Endothelial cell of umbilical vein (primary cell): ENCODE measurements around the gene VPS37C.

ENCODE experiments used
- EZH2 ChIP-seq: IDR thresholded peaks from 2 replicates; pipeline ENCODE4 v1.6.1; 2012; ENCODE audit warnings: borderline replicate concordance, low read depth, mild to moderate bottlenecking, moderate library complexity, low read length, inconsistent platforms; ENCODE audit not compliant: severe bottlenecking
- FOS ChIP-seq: IDR thresholded peaks from 2 replicates; pipeline ENCODE4 v1.6.1; 2011; ENCODE audit warnings: mild to moderate bottlenecking, low read length, moderate library complexity, borderline replicate concordance; ENCODE audit not compliant: insufficient read depth
- GATA2 ChIP-seq: IDR thresholded peaks from 2 replicates; pipeline ENCODE4 v1.7.0; 2011; ENCODE audit warnings: low read depth, mild to moderate bottlenecking, moderate library complexity, mixed read lengths, low read length; ENCODE audit not compliant: insufficient read length, insufficient read depth
- JUN ChIP-seq: IDR thresholded peaks from 2 replicates; pipeline ENCODE4 v1.6.1; 2011; ENCODE audit warnings: borderline replicate concordance, low read depth; ENCODE audit not compliant: insufficient read length, insufficient read depth
- MYC ChIP-seq: IDR thresholded peaks from one replicate; pipeline ENCODE4 v1.6.1; 2011; ENCODE audit warnings: mild to moderate bottlenecking, low read depth, low read length
- POLR2A ChIP-seq: IDR thresholded peaks from 2 replicates; pipeline ENCODE4 v1.6.1; 2012; ENCODE audit warnings: low read depth, mild to moderate bottlenecking, control low read depth, low read length
- POLR2AphosphoS5 ChIP-seq: IDR thresholded peaks from 2 replicates; pipeline ENCODE4 v1.6.1; 2012; ENCODE audit warnings: low read depth, mild to moderate bottlenecking, control low read depth, low read length, moderate library complexity; ENCODE audit not compliant: insufficient read depth
- TF ChIP-seq, protein P1 (sequence below), 2 donors: IDR thresholded peaks; 1 replicate in 1 of 2; 2 replicates in 1 of 2; pipeline ENCODE4 v1.5.1; 2011; ENCODE audit warnings: low read length in 2 of 2, mild to moderate bottlenecking in 2 of 2, moderate library complexity in 2 of 2, control low read depth in 1 of 2, inconsistent platforms in 1 of 2, low read depth in 1 of 2; ENCODE audit not compliant: insufficient read depth in 1 of 2; ENCODE audit errors: extremely low read depth in 1 of 2
- TF ChIP-seq, protein P2 (sequence below): IDR thresholded peaks from 2 replicates; pipeline ENCODE4 v1.6.1; 2011; ENCODE audit not compliant: insufficient read depth, insufficient read length

- TF ChIP-seq, protein P1, sequence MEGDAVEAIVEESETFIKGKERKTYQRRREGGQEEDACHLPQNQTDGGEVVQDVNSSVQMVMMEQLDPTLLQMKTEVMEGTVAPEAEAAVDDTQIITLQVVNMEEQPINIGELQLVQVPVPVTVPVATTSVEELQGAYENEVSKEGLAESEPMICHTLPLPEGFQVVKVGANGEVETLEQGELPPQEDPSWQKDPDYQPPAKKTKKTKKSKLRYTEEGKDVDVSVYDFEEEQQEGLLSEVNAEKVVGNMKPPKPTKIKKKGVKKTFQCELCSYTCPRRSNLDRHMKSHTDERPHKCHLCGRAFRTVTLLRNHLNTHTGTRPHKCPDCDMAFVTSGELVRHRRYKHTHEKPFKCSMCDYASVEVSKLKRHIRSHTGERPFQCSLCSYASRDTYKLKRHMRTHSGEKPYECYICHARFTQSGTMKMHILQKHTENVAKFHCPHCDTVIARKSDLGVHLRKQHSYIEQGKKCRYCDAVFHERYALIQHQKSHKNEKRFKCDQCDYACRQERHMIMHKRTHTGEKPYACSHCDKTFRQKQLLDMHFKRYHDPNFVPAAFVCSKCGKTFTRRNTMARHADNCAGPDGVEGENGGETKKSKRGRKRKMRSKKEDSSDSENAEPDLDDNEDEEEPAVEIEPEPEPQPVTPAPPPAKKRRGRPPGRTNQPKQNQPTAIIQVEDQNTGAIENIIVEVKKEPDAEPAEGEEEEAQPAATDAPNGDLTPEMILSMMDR (IDR thresholded peaks at IDR 0.05; ENCODE audit: extremely low read depth in 1 of 2, insufficient read depth in 1 of 2, low read depth in 1 of 2, low read length in 2 of 2) = no peak
- TF ChIP-seq MYC (no peak), JUN (no peak), POLR2A (no peak), FOS (no peak), EZH2 (no peak), POLR2AphosphoS5 (no peak), GATA2 (no peak)
- TF ChIP-seq, protein P2, sequence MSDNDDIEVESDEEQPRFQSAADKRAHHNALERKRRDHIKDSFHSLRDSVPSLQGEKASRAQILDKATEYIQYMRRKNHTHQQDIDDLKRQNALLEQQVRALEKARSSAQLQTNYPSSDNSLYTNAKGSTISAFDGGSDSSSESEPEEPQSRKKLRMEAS = no peak
Measured at GRCh38 chr11:61083601-61084147, 77.6 kb downstream of the VPS37C start.
